Transverse colon (tissue), 4 donors: ENCODE data around the gene RPLP1. TPM values are rescaled to one million over a fixed set of nuclear protein-coding genes. Genes with fewer than 3 reads are reported as not detected.

Experiments used
- DNase-seq: peaks from one replicate; pipeline ENCODE4 v3.0.0-alpha.2; 2019
- H3K27ac ChIP-seq, 4 donors: fragments of 200-600 bp; sonication (generic); 2 replicates each; pipeline ENCODE4 v1.5.1; 2016 to 2018; ENCODE audit warnings: inconsistent platforms in 4 of 4
- H3K27me3 ChIP-seq: fragments of 200-600 bp; sonication (generic); 2 replicates; pipeline ENCODE4 v1.5.1; 2017; ENCODE audit warnings: inconsistent platforms
- H3K36me3 ChIP-seq, 4 donors: fragments of 200-600 bp; sonication (generic); 2 replicates each; pipeline ENCODE4 v1.5.1; 2017 to 2019; ENCODE audit warnings: inconsistent platforms in 4 of 4
- H3K4me1 ChIP-seq, 4 donors: fragments of 200-600 bp; sonication (generic); 2 replicates each; pipeline ENCODE4 v1.5.1; 2017 to 2020; ENCODE audit warnings: inconsistent platforms in 4 of 4
- H3K4me3 ChIP-seq, 4 donors: fragments of 200-600 bp; sonication (generic); 1 replicate in 1 of 4; 2 replicates in 3 of 4; pipeline versions ENCODE4 v1.5.1 to v1.6.1; 2017 to 2019; ENCODE audit warnings: inconsistent platforms in 4 of 4
- H3K9me3 ChIP-seq, 2 donors: fragments of 200-600 bp; sonication (generic); 2 replicates each; pipeline ENCODE4 v1.5.1; 2017 to 2019; ENCODE audit warnings: inconsistent platforms in 2 of 2
- CTCF ChIP-seq, 5 experiments: fragments of 200-600 bp in 3 of 5; fragments of 450-650 bp in 2 of 5; sonication (generic) in 3 of 5; IDR thresholded peaks; 1 replicate in 2 of 5; 2 replicates in 3 of 5; pipeline ENCODE4 v1.5.1; 2016 to 2017; ENCODE audit warnings: antibody characterized with exemption in 5 of 5, inconsistent platforms in 3 of 5, mild to moderate bottlenecking in 2 of 5, moderate library complexity in 1 of 5
- EP300 ChIP-seq: sonication (generic); formaldehyde crosslinking; IDR thresholded peaks from one replicate; pipeline ENCODE4 v1.6.1; 2017; ENCODE audit warnings: antibody characterized with exemption, low read depth
- POLR2A ChIP-seq: fragments of 450-650 bp; IDR thresholded peaks from one replicate; pipeline ENCODE4 v1.6.1; 2016; ENCODE audit warnings: antibody characterized with exemption, mild to moderate bottlenecking, moderate library complexity
- POLR2AphosphoS5 ChIP-seq, 3 donors: sonication (generic); formaldehyde crosslinking; IDR thresholded peaks; one replicate each; pipeline ENCODE4 v1.6.1; 2016; ENCODE audit warnings: antibody characterized with exemption in 3 of 3
- WGBS, 2 donors: methylation state at CpG; one replicate each; pipeline ENCODE4 v1.1.5; 2018; ENCODE audit warnings: low coverage in 1 of 2; 5-methylcytosine and 5-hydroxymethylcytosine counted together
- in situ Hi-C, 4 donors: fragments of 200-750 bp; cut with MboI; loops; one replicate each; pipeline versions ENCODE4 v1.15.0 to v1.15.1; 2017; ENCODE audit warnings: low sequenced_read_pairs in 3 of 4, low pct_ligation_motif_present in 1 of 4, low pct_unique_long_range_greater_than_20kb in 1 of 4
- intact Hi-C: fragments of 100-400 bp; cut with DNase I; formaldehyde crosslinking; loops from one replicate; pipeline ENCODE4 v1.15.1; 2023; ENCODE audit warnings: low total_unique reads
- total RNA-seq, 4 donors: library from RNA; depleted of rRNA; stranded (reverse); fragments of >200 nt; gene quantifications; one replicate each; pipeline ENCODE4 v1.1.0, GENCODE V29; 2016

The RPLP1 gene
- total RNA-seq, 4 donors from 2014 or later: 279 to 742 (median 450) TPM

- Histone ChIP-seq H3K4me1 (peaks cover 0 to 19% (median 10%) of the 10 kb centered on the region in 4 donors), H3K36me3 (no peaks in the 10 kb centered on the region), H3K27me3 (no peaks in the 10 kb centered on the region), H3K9me3 (no peaks in the 10 kb centered on the region), H3K27ac (no peak overlapping the region), H3K4me3 (no peak overlapping the region)
- 85 to 89% methylated on average over 2 to 5 of the region's 5 CpGs for WGBS, 2 donors
- DNase-seq: no peak
- intact Hi-C loops: no loop called here
- in situ Hi-C loops: loop anchor here in 3 of 4 donors (10.0 kb wide), 1 partner anchor 1013 kb away; no protein-coding TSS in a partner anchor
- TF ChIP-seq EP300: no peak
- no peak for TF ChIP-seq POLR2A
Observed at GRCh38 chr15:69472046-69472445, 19.4 kb downstream of the RPLP1 start.

- peaks cover 0 to 15% (median 8%) of the 10 kb centered on the region in 4 donors for H3K4me1 ChIP-seq
- in situ Hi-C loops (loop anchor here in 3 of 4 donors (10.0 kb wide), 1 partner anchor 1012 kb away; no protein-coding TSS in a partner anchor), intact Hi-C loops (no loop called here)
- no peak for TF ChIP-seq POLR2AphosphoS5 (IDR thresholded peaks at IDR 0.05)
- no peak for TF ChIP-seq POLR2A
- TF ChIP-seq CTCF (IDR thresholded peaks at IDR 0.05): no peak
- TF ChIP-seq EP300: no peak
- WGBS, 2 donors: 82 to 100% methylated on average over 2 to 6 of the region's 6 CpGs
- no peak for DNase-seq
- no peaks in the 10 kb centered on the region for H3K27me3 ChIP-seq
- H3K9me3 ChIP-seq: no peaks in the 10 kb centered on the region
- H3K27ac ChIP-seq: no peak overlapping the region
- no peaks in the 10 kb centered on the region for H3K36me3 ChIP-seq
- H3K4me3 ChIP-seq: no peak overlapping the region
Observed at GRCh38 chr15:69472562-69472961, 19.9 kb downstream of the RPLP1 start.

- Histone ChIP-seq H3K9me3 (no peaks in the 10 kb centered on the region), H3K36me3 (no peaks in the 10 kb centered on the region), H3K4me3 (no peak overlapping the region), H3K4me1 (no peaks in the 10 kb centered on the region), H3K27ac (no peak overlapping the region), H3K27me3 (no peaks in the 10 kb centered on the region)
- intact Hi-C loops: no loop called here
- WGBS, 2 donors: 83 to 100% methylated on average over 1 to 5 of the region's 5 CpGs
- in situ Hi-C loops: loop anchor here in 3 of 4 donors (10.0 kb wide), 1 partner anchor 1011 kb away; no protein-coding TSS in a partner anchor
- TF ChIP-seq POLR2A (no peak), EP300 (no peak), CTCF (IDR thresholded peaks at IDR 0.05) (no peak), POLR2AphosphoS5 (IDR thresholded peaks at IDR 0.05) (no peak)
- no peak for DNase-seq
Observed at GRCh38 chr15:69474291-69474690, 21.7 kb downstream of the RPLP1 start.

GRCh38 chr15:69474846-69475455 lies 22.3 kb downstream of the RPLP1 start:
- Histone ChIP-seq H3K36me3 (no peaks in the 10 kb centered on the region), H3K27me3 (no peaks in the 10 kb centered on the region), H3K27ac (no peak overlapping the region), H3K4me1 (no peaks in the 10 kb centered on the region), H3K9me3 (peaks cover 0 to 2% of the 10 kb centered on the region in 2 donors), H3K4me3 (no peak overlapping the region)
- no peak for TF ChIP-seq POLR2A
- no peak for TF ChIP-seq EP300
- TF ChIP-seq CTCF (IDR thresholded peaks at IDR 0.05): no peak
- TF ChIP-seq POLR2AphosphoS5 (IDR thresholded peaks at IDR 0.05): no peak
- DNase-seq: no peak
- in situ Hi-C loops (loop anchor here in 3 of 4 donors (10.0 kb wide), 1 partner anchor 1010 kb away; no protein-coding TSS in a partner anchor), intact Hi-C loops (no loop called here)
- 82 to 100% methylated on average over 1 to 7 of the region's 7 CpGs for WGBS, 2 donors
